Neural progenitor cell (in vitro differentiated cells): ENCODE data around the gene C2orf66. TPM values are rescaled to one million over a fixed set of nuclear protein-coding genes. Genes with fewer than 3 reads are reported as not detected.

Experiments
- DNase-seq: peaks from one replicate; pipeline ENCODE4 v3.0.0-alpha.2; 2016; ENCODE audit warnings: low spot score
- H2AFZ ChIP-seq: fragments of 200-600 bp; sonication (generic); replicated peaks from 2 replicates; pipeline ENCODE4 v1.6.1; 2016; ENCODE audit warnings: antibody characterized with exemption
- H3F3A ChIP-seq: fragments of 200-600 bp; sonication (generic); 2 replicates; pipeline ENCODE4 v1.6.1; 2016; ENCODE audit warnings: antibody characterized with exemption, low read depth
- H3K27ac ChIP-seq: fragments of 200-600 bp; sonication (generic); 2 replicates; pipeline ENCODE4 v1.5.1; 2016; ENCODE audit warnings: mild to moderate bottlenecking
- H3K27me3 ChIP-seq: fragments of 200-600 bp; sonication (generic); 2 replicates; pipeline ENCODE4 v1.6.1; 2016; ENCODE audit warnings: mild to moderate bottlenecking, moderate library complexity
- H3K36me3 ChIP-seq: fragments of 200-600 bp; sonication (generic); 2 replicates; pipeline ENCODE4 v1.5.1; 2016
- H3K4me1 ChIP-seq: fragments of 200-600 bp; sonication (generic); 2 replicates; pipeline ENCODE4 v1.6.1; 2016; ENCODE audit warnings: mixed run types
- H3K4me2 ChIP-seq: fragments of 200-600 bp; sonication (generic); 2 replicates; pipeline ENCODE4 v1.6.1; 2016
- H3K4me3 ChIP-seq: fragments of 200-600 bp; sonication (generic); 2 replicates; pipeline ENCODE4 v1.5.1; 2016
- H3K79me2 ChIP-seq: fragments of 200-600 bp; sonication (generic); 2 replicates; pipeline ENCODE4 v1.6.1; 2016; ENCODE audit warnings: low read depth
- H3K9ac ChIP-seq: fragments of 200-600 bp; sonication (generic); 2 replicates; pipeline ENCODE4 v1.6.1; 2016
- H3K9me3 ChIP-seq: fragments of 200-600 bp; sonication (generic); 2 replicates; pipeline ENCODE4 v1.5.1; 2016; ENCODE audit warnings: low read depth
- H4K20me1 ChIP-seq: fragments of 200-600 bp; sonication (generic); 2 replicates; pipeline ENCODE4 v1.6.1; 2016; ENCODE audit warnings: low read depth
- H3K27ac Mint-ChIP-seq: 3 replicates; pipeline ENCODE4 v1.8.0; 2021; ENCODE audit warnings: mixed read lengths
- H3K27me3 Mint-ChIP-seq: 2 replicates; pipeline ENCODE4 v1.8.0; 2022; ENCODE audit warnings: low read depth, mild to moderate bottlenecking, inconsistent platforms, moderate library complexity, mixed read lengths; ENCODE audit not compliant: insufficient read depth
- H3K36me3 Mint-ChIP-seq: 3 replicates; pipeline ENCODE4 v1.8.0; 2021; ENCODE audit warnings: mixed read lengths
- H3K4me1 Mint-ChIP-seq: 3 replicates; pipeline ENCODE4 v1.8.0; 2021; ENCODE audit warnings: mixed read lengths
- H3K4me3 Mint-ChIP-seq: 3 replicates; pipeline ENCODE4 v1.8.0; 2021; ENCODE audit warnings: mild to moderate bottlenecking, moderate library complexity, mixed read lengths
- H3K9me3 Mint-ChIP-seq: 3 replicates; pipeline ENCODE4 v1.8.0; 2020; ENCODE audit warnings: mixed read lengths
- CTCF ChIP-seq: fragments of 200-600 bp; sonication (generic); IDR thresholded peaks from 2 replicates; pipeline ENCODE4 v1.5.1; 2017; ENCODE audit warnings: antibody characterized with exemption, mild to moderate bottlenecking
- EZH2 ChIP-seq: fragments of 200-600 bp; sonication (generic); IDR thresholded peaks from 2 replicates; pipeline ENCODE4 v1.6.1; 2017; ENCODE audit warnings: antibody characterized with exemption, mild to moderate bottlenecking, moderate library complexity
- EZH2phosphoT487 ChIP-seq: fragments of 200-600 bp; sonication (generic); IDR thresholded peaks from 2 replicates; pipeline ENCODE4 v1.6.1; 2017; ENCODE audit warnings: antibody characterized with exemption
- total RNA-seq: library from RNA; depleted of rRNA; stranded (reverse); fragments of >200 nt; gene quantifications from 2 replicates; pipeline ENCODE4 v1.2.3, GENCODE V29; 2015; ENCODE audit warnings: low replicate concordance

C2orf66 gene
- total RNA-seq, 1 donor from 2014 or later = 0.43 TPM

DNA sequence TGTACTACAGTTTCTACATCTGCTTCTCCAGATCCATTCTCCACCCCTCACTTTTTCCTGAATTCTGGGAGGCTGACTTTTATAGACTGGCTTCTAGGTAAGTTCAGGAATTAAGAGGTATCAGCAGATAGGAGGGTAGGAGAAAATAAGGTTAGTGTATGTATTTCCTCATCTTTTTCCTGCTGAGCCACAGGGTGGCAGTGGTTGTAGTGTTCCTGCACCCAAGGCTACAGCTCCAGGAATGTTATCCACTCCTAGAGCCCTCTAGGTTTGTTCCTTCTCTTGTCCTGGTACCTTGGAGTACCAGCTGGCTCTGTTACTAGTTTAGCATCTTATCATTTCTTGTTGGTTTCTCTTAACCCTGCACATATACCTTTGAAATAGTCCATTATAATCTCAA, 40.7 kb upstream of the C2orf66 start:
- H3K36me3 Mint-ChIP-seq = peaks cover 17% of the 10 kb centered on the region
- H3K4me3 Mint-ChIP-seq = no peak overlapping the region
- no peak for TF ChIP-seq EZH2
- peak; percentile 12 for TF ChIP-seq CTCF
- no peak for TF ChIP-seq EZH2phosphoT487
- no peaks in the 10 kb centered on the region for H3K4me1 ChIP-seq
- no peak overlapping the region for H3K4me2 ChIP-seq
- peaks cover 10% of the 10 kb centered on the region for H3F3A ChIP-seq
- H3K36me3 ChIP-seq = peaks cover 37% of the 10 kb centered on the region
- DNase-seq = peak; percentile 11
- no peak overlapping the region for H3K9ac ChIP-seq
- no peak overlapping the region for H3K27ac ChIP-seq
- H3K27ac Mint-ChIP-seq = no peak overlapping the region
- no peak overlapping the region for H3K4me3 ChIP-seq
- no peaks in the 10 kb centered on the region for H3K9me3 Mint-ChIP-seq
- no peaks in the 10 kb centered on the region for H3K27me3 ChIP-seq
- no peaks in the 10 kb centered on the region for H3K9me3 ChIP-seq
- no peaks in the 10 kb centered on the region for H3K79me2 ChIP-seq
- peaks cover 4% of the 10 kb centered on the region for H4K20me1 ChIP-seq
- H3K4me1 Mint-ChIP-seq = no peaks in the 10 kb centered on the region
- no peaks in the 10 kb centered on the region for H3K27me3 Mint-ChIP-seq
- H2AFZ ChIP-seq = no peak overlapping the region

GRCh38 chr2:196846295-196846694, 37.1 kb upstream of the C2orf66 start:
- no peak overlapping the region for H3K4me3 Mint-ChIP-seq
- H3K9me3 Mint-ChIP-seq = no peaks in the 10 kb centered on the region

DNA sequence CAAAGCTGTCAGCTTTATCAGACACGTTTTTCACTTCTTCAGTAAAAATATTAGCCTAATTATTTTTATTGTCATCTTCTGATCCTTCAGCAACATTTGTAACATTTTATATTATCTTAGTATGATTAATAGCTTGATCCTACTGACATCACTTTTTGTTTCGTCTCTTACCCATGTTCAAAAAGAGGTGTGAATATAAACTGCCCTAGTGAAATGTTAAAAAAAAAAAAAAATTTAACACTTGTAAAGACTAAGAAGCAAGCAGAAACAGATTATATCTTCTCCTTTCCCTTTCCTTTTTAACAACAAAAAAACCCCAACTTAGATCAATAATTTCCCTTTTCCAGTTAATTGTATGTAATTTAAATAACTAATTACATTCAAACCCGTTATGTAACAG, 36.2 kb upstream of the C2orf66 start:
- Histone ChIP-seq H3K4me3 (no peak overlapping the region), H3F3A (peaks cover 3% of the 10 kb centered on the region), H3K9me3 (no peaks in the 10 kb centered on the region), H3K9ac (no peak overlapping the region), H3K79me2 (no peaks in the 10 kb centered on the region), H3K27ac (no peak overlapping the region), H3K36me3 (peaks cover 50% of the 10 kb centered on the region), H3K27me3 (no peaks in the 10 kb centered on the region), H3K4me2 (no peak overlapping the region), H4K20me1 (peaks cover 3% of the 10 kb centered on the region), H2AFZ (no peak overlapping the region), H3K4me1 (no peaks in the 10 kb centered on the region)
- no peak for DNase-seq
- no peaks in the 10 kb centered on the region for H3K4me1 Mint-ChIP-seq
- no peak overlapping the region for H3K27ac Mint-ChIP-seq
- H3K27me3 Mint-ChIP-seq = no peaks in the 10 kb centered on the region
- TF ChIP-seq CTCF (no peak), EZH2 (no peak), EZH2phosphoT487 (no peak)
- no peaks in the 10 kb centered on the region for H3K9me3 Mint-ChIP-seq
- peaks cover 24% of the 10 kb centered on the region for H3K36me3 Mint-ChIP-seq
- H3K4me3 Mint-ChIP-seq = no peak overlapping the region

More at GRCh38 chr2:196846295-196846694, 37.1 kb upstream of the C2orf66 start:
- Histone ChIP-seq H4K20me1 (peaks cover 4% of the 10 kb centered on the region), H3K27ac (no peak overlapping the region), H3K79me2 (no peaks in the 10 kb centered on the region), H3K36me3 (peaks cover 43% of the 10 kb centered on the region), H3K4me2 (no peak overlapping the region), H3K9me3 (no peaks in the 10 kb centered on the region), H3K4me3 (no peak overlapping the region), H3K4me1 (no peaks in the 10 kb centered on the region), H3K27me3 (no peaks in the 10 kb centered on the region), H3K9ac (no peak overlapping the region), H3F3A (peaks cover 6% of the 10 kb centered on the region), H2AFZ (no peak overlapping the region)
- peaks cover 19% of the 10 kb centered on the region for H3K36me3 Mint-ChIP-seq
- H3K27ac Mint-ChIP-seq = no peak overlapping the region
- no peak for TF ChIP-seq EZH2
- no peak for TF ChIP-seq EZH2phosphoT487
- TF ChIP-seq CTCF = no peak
- H3K27me3 Mint-ChIP-seq = no peaks in the 10 kb centered on the region
- no peaks in the 10 kb centered on the region for H3K4me1 Mint-ChIP-seq
- no peak for DNase-seq
